GM12873 (cell line): ENCODE measurements around the gene OOSP4B.

ENCODE experiments used
- CTCF ChIP-seq: IDR thresholded peaks from 2 replicates; pipeline ENCODE4 v1.5.1; 2012; ENCODE audit warnings: low read depth, mild to moderate bottlenecking, moderate library complexity, low read length, control low read depth; ENCODE audit not compliant: insufficient read depth; ENCODE audit errors: missing control alignments

Gene OOSP4B

GRCh38 chr11:59990421-59990820, 26.6 kb upstream of the OOSP4B start:
- TF ChIP-seq CTCF: no peak

GRCh38 chr11:59992425-59992824, 24.6 kb upstream of the OOSP4B start:
- no peak for TF ChIP-seq CTCF

- no peak for TF ChIP-seq CTCF
These were observed 19.2 kb upstream of the OOSP4B start for GRCh38 chr11:59997800-59998199.

GRCh38 chr11:59999691-60000090, 17.3 kb upstream of the OOSP4B start:
- no peak for TF ChIP-seq CTCF

GRCh38 chr11:60003729-60004128, 13.3 kb upstream of the OOSP4B start:
- no peak for TF ChIP-seq CTCF

- TF ChIP-seq CTCF: no peak
These were observed 11.6 kb upstream of the OOSP4B start for GRCh38 chr11:60005360-60005759.

GRCh38 chr11:60018058-60018457, 1.1 kb downstream of the OOSP4B start:
- no peak for TF ChIP-seq CTCF
